Ishikawa (cell line): ENCODE data around the gene BSG.

ENCODE experiments used
- CEBPB ChIP-seq: IDR thresholded peaks from 2 replicates; pipeline ENCODE4 v1.6.1; 2012
- CREB1 ChIP-seq: IDR thresholded peaks from 2 replicates; pipeline ENCODE4 v1.6.1; 2012; ENCODE audit warnings: low read depth
- EGR1 ChIP-seq: IDR thresholded peaks from 2 replicates; pipeline ENCODE4 v1.6.1; 2012
- EP300 ChIP-seq: IDR thresholded peaks from 2 replicates; pipeline ENCODE4 v1.6.1; 2012; ENCODE audit warnings: borderline replicate concordance
- FOXM1 ChIP-seq: IDR thresholded peaks from 2 replicates; pipeline ENCODE4 v1.6.1; 2012; ENCODE audit warnings: low read depth, borderline replicate concordance
- NFIC ChIP-seq: IDR thresholded peaks from 2 replicates; pipeline ENCODE4 v1.6.1; 2012
- RAD21 ChIP-seq: IDR thresholded peaks from 2 replicates; pipeline ENCODE4 v1.6.1; 2012; ENCODE audit warnings: low read depth
- TAF1 ChIP-seq: IDR thresholded peaks from 2 replicates; pipeline ENCODE4 v1.6.1; 2012; ENCODE audit warnings: low read depth, mild to moderate bottlenecking
- TCF12 ChIP-seq: IDR thresholded peaks from 2 replicates; pipeline ENCODE4 v1.6.1; 2012; ENCODE audit warnings: low read depth
- TEAD4 ChIP-seq: IDR thresholded peaks from 2 replicates; pipeline ENCODE4 v1.6.1; 2012
- YY1 ChIP-seq: IDR thresholded peaks from 2 replicates; pipeline ENCODE4 v1.6.1; 2012; ENCODE audit warnings: low read depth
- ZBTB7A ChIP-seq: IDR thresholded peaks from 2 replicates; pipeline ENCODE4 v1.6.1; 2012; ENCODE audit warnings: low read depth
- TF ChIP-seq, protein P1 (sequence below): IDR thresholded peaks from 2 replicates; pipeline ENCODE4 v1.6.1; 2012; ENCODE audit warnings: low read depth, mild to moderate bottlenecking
- TF ChIP-seq, protein P2 (sequence below): IDR thresholded peaks from 2 replicates; pipeline ENCODE4 v1.6.1; 2012
- TF ChIP-seq, protein P3 (sequence below): IDR thresholded peaks from 2 replicates; pipeline ENCODE4 v1.6.1; 2012

The BSG gene

DNA sequence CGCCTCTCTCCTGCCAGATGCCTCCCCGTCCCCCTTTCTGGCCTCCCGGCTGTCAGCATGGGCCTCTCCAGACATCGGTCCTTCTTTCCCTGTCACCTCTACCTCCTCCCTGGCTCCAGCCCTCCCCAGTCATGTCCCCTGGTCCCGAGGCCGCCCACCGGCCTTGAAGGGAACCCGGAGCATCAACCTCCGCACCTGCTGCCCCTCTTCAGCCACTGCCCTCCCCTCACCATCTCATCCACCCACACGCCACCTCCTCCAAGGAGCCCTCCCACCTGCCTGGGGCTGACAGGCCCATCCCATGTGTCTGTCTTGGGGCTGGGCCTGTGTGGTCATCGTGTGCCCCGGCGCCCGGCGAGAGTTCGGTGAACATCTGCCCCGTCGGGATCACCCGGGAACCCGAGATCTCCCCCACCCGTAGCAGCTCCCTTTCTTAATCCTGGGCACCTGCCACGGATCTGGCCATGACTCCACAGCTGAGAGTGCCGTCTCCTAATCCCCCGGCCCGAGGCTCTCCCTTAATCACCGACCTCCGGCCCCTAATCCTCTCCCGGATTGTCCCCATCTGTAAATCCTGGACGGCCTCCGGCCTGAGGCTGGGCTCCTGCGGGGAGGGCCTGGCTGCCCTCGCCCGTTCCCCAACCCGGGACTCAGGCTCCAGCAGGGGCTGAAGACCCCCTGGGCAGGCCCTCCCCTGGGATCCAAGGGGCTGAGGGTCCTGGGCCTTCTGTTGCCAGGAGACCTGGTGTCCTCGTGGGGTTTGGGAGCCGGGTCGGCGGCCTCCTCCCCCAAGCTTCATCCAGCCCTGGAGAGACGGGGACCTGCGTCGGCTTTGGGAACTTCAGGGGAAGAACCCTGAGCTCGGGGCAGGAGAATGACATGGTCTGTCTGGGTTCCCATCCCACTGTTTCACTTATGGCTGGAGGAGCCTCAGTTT is 23.2 kb downstream of the BSG start:
- TF ChIP-seq YY1 (no peak), RAD21 (no peak), FOXM1 (no peak), EP300 (no peak)
- TF ChIP-seq, protein P1, sequence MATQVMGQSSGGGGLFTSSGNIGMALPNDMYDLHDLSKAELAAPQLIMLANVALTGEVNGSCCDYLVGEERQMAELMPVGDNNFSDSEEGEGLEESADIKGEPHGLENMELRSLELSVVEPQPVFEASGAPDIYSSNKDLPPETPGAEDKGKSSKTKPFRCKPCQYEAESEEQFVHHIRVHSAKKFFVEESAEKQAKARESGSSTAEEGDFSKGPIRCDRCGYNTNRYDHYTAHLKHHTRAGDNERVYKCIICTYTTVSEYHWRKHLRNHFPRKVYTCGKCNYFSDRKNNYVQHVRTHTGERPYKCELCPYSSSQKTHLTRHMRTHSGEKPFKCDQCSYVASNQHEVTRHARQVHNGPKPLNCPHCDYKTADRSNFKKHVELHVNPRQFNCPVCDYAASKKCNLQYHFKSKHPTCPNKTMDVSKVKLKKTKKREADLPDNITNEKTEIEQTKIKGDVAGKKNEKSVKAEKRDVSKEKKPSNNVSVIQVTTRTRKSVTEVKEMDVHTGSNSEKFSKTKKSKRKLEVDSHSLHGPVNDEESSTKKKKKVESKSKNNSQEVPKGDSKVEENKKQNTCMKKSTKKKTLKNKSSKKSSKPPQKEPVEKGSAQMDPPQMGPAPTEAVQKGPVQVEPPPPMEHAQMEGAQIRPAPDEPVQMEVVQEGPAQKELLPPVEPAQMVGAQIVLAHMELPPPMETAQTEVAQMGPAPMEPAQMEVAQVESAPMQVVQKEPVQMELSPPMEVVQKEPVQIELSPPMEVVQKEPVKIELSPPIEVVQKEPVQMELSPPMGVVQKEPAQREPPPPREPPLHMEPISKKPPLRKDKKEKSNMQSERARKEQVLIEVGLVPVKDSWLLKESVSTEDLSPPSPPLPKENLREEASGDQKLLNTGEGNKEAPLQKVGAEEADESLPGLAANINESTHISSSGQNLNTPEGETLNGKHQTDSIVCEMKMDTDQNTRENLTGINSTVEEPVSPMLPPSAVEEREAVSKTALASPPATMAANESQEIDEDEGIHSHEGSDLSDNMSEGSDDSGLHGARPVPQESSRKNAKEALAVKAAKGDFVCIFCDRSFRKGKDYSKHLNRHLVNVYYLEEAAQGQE = no peak

DNA sequence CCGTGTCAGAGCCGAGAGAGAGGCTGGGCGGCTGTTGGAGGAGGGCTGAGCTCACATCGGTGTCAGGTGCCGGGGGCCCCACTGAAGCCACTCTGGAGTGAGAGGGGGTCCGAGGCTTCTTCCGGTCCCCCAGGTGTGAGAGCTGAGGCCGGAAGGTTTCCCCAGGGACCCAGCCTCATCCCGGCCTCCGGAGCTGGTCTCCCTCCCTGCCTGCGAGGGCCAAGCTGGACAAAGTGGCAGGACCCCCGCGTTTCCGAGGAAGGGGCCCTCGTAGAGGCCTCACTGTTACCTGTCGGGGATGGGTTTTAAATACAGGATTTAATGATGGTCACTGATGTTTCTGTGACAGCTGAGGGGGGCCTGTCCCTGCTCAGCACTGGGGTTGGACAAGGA is 23.9 kb downstream of the BSG start:
- TF ChIP-seq EGR1 = no peak
- TF ChIP-seq RAD21 = no peak
- no peak for TF ChIP-seq FOXM1
- no peak for TF ChIP-seq TEAD4
- no peak for TF ChIP-seq ZBTB7A
- no peak for TF ChIP-seq TCF12
- TF ChIP-seq, protein P1 = no peak
- no peak for TF ChIP-seq CREB1
- no peak for TF ChIP-seq YY1
- TF ChIP-seq NFIC = no peak
- TF ChIP-seq, protein P2, sequence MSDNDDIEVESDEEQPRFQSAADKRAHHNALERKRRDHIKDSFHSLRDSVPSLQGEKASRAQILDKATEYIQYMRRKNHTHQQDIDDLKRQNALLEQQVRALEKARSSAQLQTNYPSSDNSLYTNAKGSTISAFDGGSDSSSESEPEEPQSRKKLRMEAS = no peak

DNA sequence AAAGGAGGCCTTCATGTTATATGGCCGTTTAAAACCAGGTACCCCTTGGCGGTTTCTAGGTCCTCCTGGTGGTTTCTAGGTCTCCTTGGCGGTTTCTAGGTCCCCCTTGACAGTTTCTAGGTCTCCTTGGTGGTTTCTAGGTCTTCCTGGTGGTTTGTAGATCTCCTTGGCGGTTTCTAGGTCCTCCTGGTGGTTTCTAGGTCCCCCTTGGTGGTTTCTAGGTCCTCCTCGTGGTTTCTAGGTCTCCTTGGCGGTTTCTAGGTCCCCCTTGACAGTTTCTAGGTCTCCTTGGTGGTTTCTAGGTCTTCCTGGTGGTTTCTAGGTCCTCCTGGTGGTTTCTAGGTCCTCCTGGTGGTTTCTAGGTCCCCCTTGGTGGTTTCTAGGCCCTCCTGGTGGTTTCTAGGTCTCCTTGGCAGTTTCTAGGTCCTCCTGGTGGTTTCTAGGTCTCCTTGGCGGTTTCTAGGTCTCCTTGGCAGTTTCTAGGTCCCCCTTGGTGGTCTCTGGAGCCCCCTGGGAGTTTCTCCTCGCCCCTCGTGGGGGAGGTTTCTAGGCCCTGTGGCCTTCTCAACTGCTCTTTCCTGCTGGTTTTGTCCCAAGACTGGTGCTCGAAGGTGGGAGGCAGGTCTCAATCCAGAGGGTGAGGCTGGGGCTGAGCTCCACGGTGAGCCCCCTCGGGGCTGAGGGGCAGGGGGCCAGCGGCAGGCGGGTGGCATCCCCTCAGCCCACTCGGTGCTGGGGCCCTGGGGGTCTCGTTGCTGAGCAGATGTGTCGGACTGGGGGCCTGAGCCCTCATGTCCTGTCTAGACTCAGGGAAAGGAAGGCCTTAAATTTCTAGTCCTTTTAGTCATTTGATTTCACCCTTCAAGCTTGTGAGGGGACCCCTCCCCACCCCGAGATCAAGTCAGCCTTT is 25.3 kb downstream of the BSG start:
- TF ChIP-seq YY1 = no peak
- no peak for TF ChIP-seq TAF1
- TF ChIP-seq, protein P1 = no peak; the same call in 1 of the 2 replicates
- TF ChIP-seq FOXM1 = no peak
- peak; percentile 65; the same call in 1 of the 2 replicates for TF ChIP-seq ZBTB7A
- TF ChIP-seq CEBPB = peak; percentile 33
- TF ChIP-seq NFIC = 0 out of 2 replicates have a peak, but pooled peaks have one; percentile 26
- no peak for TF ChIP-seq EGR1
- peak; percentile 53; the same call in 1 of the 2 replicates for TF ChIP-seq EP300
- TF ChIP-seq TEAD4 = no peak; the same call in 1 of the 2 replicates
- TF ChIP-seq TCF12 = peak; percentile 81
- TF ChIP-seq RAD21 = no peak
- TF ChIP-seq, protein P2 = 0 out of 2 replicates have a peak, but pooled peaks have one; percentile 17
- TF ChIP-seq, protein P3, sequence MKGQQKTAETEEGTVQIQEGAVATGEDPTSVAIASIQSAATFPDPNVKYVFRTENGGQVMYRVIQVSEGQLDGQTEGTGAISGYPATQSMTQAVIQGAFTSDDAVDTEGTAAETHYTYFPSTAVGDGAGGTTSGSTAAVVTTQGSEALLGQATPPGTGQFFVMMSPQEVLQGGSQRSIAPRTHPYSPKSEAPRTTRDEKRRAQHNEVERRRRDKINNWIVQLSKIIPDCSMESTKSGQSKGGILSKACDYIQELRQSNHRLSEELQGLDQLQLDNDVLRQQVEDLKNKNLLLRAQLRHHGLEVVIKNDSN = peak; percentile 93
- no peak for TF ChIP-seq CREB1

DNA sequence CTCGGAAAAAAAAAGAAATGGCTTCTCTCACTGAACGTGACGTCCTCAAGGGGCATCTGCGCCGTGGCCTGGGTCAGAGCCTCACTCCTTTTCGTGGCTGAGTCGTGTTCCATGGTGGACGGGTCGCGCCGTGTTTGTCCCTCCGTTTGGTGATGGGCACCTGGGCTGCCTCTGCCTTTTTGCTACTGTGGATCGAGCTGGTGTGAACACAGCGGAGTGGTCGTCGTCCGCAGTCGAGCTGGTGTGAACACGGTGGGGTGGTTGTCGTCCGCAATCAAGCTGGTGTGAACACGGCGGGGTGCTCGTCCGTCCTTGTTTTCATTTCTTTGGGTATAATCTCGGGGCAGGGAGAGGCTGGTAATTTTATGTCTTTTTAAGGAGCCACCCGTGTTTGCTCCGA is 28.9 kb downstream of the BSG start:
- TF ChIP-seq CREB1 = no peak
- TF ChIP-seq, protein P3 = no peak
- no peak for TF ChIP-seq EP300
- no peak for TF ChIP-seq EGR1
- no peak for TF ChIP-seq TCF12
- TF ChIP-seq CEBPB = no peak
- TF ChIP-seq, protein P2 = no peak
- no peak for TF ChIP-seq ZBTB7A
- no peak for TF ChIP-seq TEAD4
- TF ChIP-seq TAF1 = no peak
- no peak for TF ChIP-seq RAD21
- TF ChIP-seq NFIC = no peak
- TF ChIP-seq, protein P1 = no peak
